ENCODE results near the gene CPVL. TPM values are rescaled to one million over a fixed set of nuclear protein-coding genes. Genes with fewer than 3 reads are reported as not detected.

CPVL gene
- total RNA-seq, 1 experiment from 2014 or later: 26.9 TPM

- H3K23me2 ChIP-seq (ENCODE audit: insufficient read length, low read depth, low read length, poor library complexity, severe bottlenecking): no peaks in the 10 kb centered on the region
- H3K9ac ChIP-seq (ENCODE audit: extremely low read depth, insufficient read length, low read length): no peak overlapping the region
- no peaks in the 10 kb centered on the region for H3K36me3 Mint-ChIP-seq (ENCODE audit: insufficient read depth in 1 of 3, low read depth in 3 of 3)
- H2BK15ac ChIP-seq (ENCODE audit: low read depth, low read length): no peak overlapping the region
- no peak overlapping the region for H3K27ac Mint-ChIP-seq
- no peak for TF ChIP-seq CTCF (conservative IDR thresholded peaks at IDR 0.05)
- no peak overlapping the region for H3K4me3 Mint-ChIP-seq
- no peak overlapping the region for H3K14ac ChIP-seq (ENCODE audit: insufficient read depth, low read length)
- H3K79me2 ChIP-seq (ENCODE audit: insufficient read depth, low read length): no peaks in the 10 kb centered on the region
- no peak overlapping the region for H3K27ac ChIP-seq (ENCODE audit: insufficient read length, low read depth, low read length)
- H4K5ac ChIP-seq (ENCODE audit: insufficient read length, low read depth, low read length): no peak overlapping the region
- H4K20me1 ChIP-seq (ENCODE audit: control insufficient read depth, insufficient read depth, insufficient read length): no peaks in the 10 kb centered on the region
- no peak overlapping the region for H3K18ac ChIP-seq (ENCODE audit: insufficient read length, low read depth, low read length)
- H3K23ac ChIP-seq (ENCODE audit: insufficient read length, low read depth, low read length): no peak overlapping the region
- H3K79me1 ChIP-seq (ENCODE audit: insufficient read depth, low read depth, low read length, poor library complexity, severe bottlenecking): no peaks in the 10 kb centered on the region
- no peak overlapping the region for H2BK20ac ChIP-seq (ENCODE audit: low read depth, low read length, poor library complexity, severe bottlenecking)
- no peak overlapping the region for H3T11ph ChIP-seq (ENCODE audit: low read length)
- no peaks in the 10 kb centered on the region for H3K27me3 Mint-ChIP-seq (ENCODE audit: low read depth)
- H2AK5ac ChIP-seq (ENCODE audit: insufficient read length, low read length): no peak overlapping the region
- H3K9me3 ChIP-seq (ENCODE audit: control insufficient read depth, low read depth, low read length): no peaks in the 10 kb centered on the region
- no peaks in the 10 kb centered on the region for H3K4me1 ChIP-seq (ENCODE audit: insufficient read depth, low read length)
- H3K4ac ChIP-seq (ENCODE audit: low read depth, low read length): no peak overlapping the region
- no peak overlapping the region for H2BK5ac ChIP-seq (ENCODE audit: insufficient read length, low read length)
- no peak for DNase-seq
- no peaks in the 10 kb centered on the region for H3K9me3 Mint-ChIP-seq
- H3K4me2 ChIP-seq (ENCODE audit: insufficient read depth, insufficient read length, low read length): no peak overlapping the region
- H3K27me3 ChIP-seq (ENCODE audit: insufficient read depth, low read length): no peaks in the 10 kb centered on the region
- peaks cover 3 to 6% of the 10 kb centered on the region in 2 experiments; a peak in 2 of 4 replicates for H3K4me1 Mint-ChIP-seq
- no peak overlapping the region for H3K56ac ChIP-seq (ENCODE audit: insufficient read length, low read depth, low read length)
- H2BK120ac ChIP-seq (ENCODE audit: low read depth, low read length, poor library complexity, severe bottlenecking): no peak overlapping the region
- no peak overlapping the region for H2AFZ ChIP-seq (ENCODE audit: low read length)
- no peak overlapping the region for H2BK12ac ChIP-seq (ENCODE audit: insufficient read length, low read depth, low read length)
- no peak overlapping the region for H4K91ac ChIP-seq (ENCODE audit: insufficient read length, low read depth, low read length)
- no peak overlapping the region for H4K8ac ChIP-seq (replicated peaks; ENCODE audit: insufficient read length, low read depth, low read length)
These were observed 61.5 kb downstream of the CPVL start for GRCh38 chr7:29084832-29085231.

Measured in H9 (cell line).